ENCODE measurements around the gene CDK14. TPM values are rescaled to one million over a fixed set of nuclear protein-coding genes. Genes with fewer than 3 reads are reported as not detected.

CDK14 gene
- total and polyA plus RNA-seq, 4 donors = 4.2 to 12.4 (median 7.4) TPM

GRCh38 chr7:90599892-90600555, 3.9 kb downstream of the CDK14 start:
- H3K27me3 ChIP-seq (ENCODE audit: control insufficient read depth in 4 of 4, insufficient read depth in 4 of 4, low read length in 3 of 4) = no peaks in the 10 kb centered on the region
- no peak overlapping the region for H3K9ac ChIP-seq (ENCODE audit: low read depth in 1 of 2, low read length in 2 of 2)
- no peaks in the 10 kb centered on the region for H3K9me3 ChIP-seq (ENCODE audit: control insufficient read depth in 4 of 4, low read length in 3 of 4)
- WGBS = 67% methylated on average over 4 of the region's 4 CpGs
- no peak overlapping the region for H3K27ac ChIP-seq (ENCODE audit: low read depth in 1 of 2, low read length in 2 of 2)
- H3K36me3 ChIP-seq (ENCODE audit: control insufficient read depth in 4 of 4, insufficient read depth in 3 of 4, low read depth in 1 of 4, low read length in 3 of 4) = no peaks in the 10 kb centered on the region
- H3K4me1 ChIP-seq (ENCODE audit: control insufficient read depth in 4 of 4, insufficient read depth in 4 of 4, low read length in 3 of 4) = peaks cover 0 to 17% (median 5%) of the 10 kb centered on the region in 4 donors
- no peak for DNase-seq (ENCODE audit: low spot score)
- TF ChIP-seq, protein P1, sequence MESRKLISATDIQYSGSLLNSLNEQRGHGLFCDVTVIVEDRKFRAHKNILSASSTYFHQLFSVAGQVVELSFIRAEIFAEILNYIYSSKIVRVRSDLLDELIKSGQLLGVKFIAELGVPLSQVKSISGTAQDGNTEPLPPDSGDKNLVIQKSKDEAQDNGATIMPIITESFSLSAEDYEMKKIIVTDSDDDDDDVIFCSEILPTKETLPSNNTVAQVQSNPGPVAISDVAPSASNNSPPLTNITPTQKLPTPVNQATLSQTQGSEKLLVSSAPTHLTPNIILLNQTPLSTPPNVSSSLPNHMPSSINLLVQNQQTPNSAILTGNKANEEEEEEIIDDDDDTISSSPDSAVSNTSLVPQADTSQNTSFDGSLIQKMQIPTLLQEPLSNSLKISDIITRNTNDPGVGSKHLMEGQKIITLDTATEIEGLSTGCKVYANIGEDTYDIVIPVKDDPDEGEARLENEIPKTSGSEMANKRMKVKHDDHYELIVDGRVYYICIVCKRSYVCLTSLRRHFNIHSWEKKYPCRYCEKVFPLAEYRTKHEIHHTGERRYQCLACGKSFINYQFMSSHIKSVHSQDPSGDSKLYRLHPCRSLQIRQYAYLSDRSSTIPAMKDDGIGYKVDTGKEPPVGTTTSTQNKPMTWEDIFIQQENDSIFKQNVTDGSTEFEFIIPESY (IDR thresholded peaks at IDR 0.05) = no peak
- TF ChIP-seq SP1 (IDR thresholded peaks at IDR 0.05) (no peak), FOXA2 (IDR thresholded peaks at IDR 0.05) (no peak), GABPA (IDR thresholded peaks at IDR 0.05 in 1 of 2, conservative IDR thresholded peaks at IDR 0.05 in 1 of 2) (peak in 1 of 2 donors; percentile 17)
- no peak overlapping the region for H3K4me3 ChIP-seq (ENCODE audit: low read depth in 1 of 3, low read length in 3 of 3)

- no peak overlapping the region for H3K27ac ChIP-seq (ENCODE audit: low read depth in 1 of 2, low read length in 2 of 2)
- peaks cover 1 to 17% (median 4%) of the 10 kb centered on the region in 4 donors for H3K4me1 ChIP-seq (ENCODE audit: control insufficient read depth in 4 of 4, insufficient read depth in 4 of 4, low read length in 3 of 4)
- no peaks in the 10 kb centered on the region for H3K27me3 ChIP-seq (ENCODE audit: control insufficient read depth in 4 of 4, insufficient read depth in 4 of 4, low read length in 3 of 4)
- TF ChIP-seq HNF4G (IDR thresholded peaks at IDR 0.05) = no peak
- TF ChIP-seq RAD21 (IDR thresholded peaks at IDR 0.05) = no peak
- TF ChIP-seq GABPA (IDR thresholded peaks at IDR 0.05 in 1 of 2, conservative IDR thresholded peaks at IDR 0.05 in 1 of 2) = no peak
- no peak for TF ChIP-seq YY1 (IDR thresholded peaks at IDR 0.05)
- TF ChIP-seq EGR1 (IDR thresholded peaks at IDR 0.05; ENCODE audit: low read depth in 2 of 2) = no peak
- no peak for TF ChIP-seq ATF3 (IDR thresholded peaks at IDR 0.05)
- no peak for TF ChIP-seq JUND (IDR thresholded peaks at IDR 0.05)
- no peak for TF ChIP-seq FOXA2 (IDR thresholded peaks at IDR 0.05)
- TF ChIP-seq SP1 (IDR thresholded peaks at IDR 0.05) = no peak
- TF ChIP-seq, protein P2, sequence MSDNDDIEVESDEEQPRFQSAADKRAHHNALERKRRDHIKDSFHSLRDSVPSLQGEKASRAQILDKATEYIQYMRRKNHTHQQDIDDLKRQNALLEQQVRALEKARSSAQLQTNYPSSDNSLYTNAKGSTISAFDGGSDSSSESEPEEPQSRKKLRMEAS (IDR thresholded peaks at IDR 0.05) = no peak
- no peak for TF ChIP-seq RXRA (IDR thresholded peaks at IDR 0.05)
- TF ChIP-seq, protein P1 (IDR thresholded peaks at IDR 0.05) = no peak
- H3K4me3 ChIP-seq (ENCODE audit: low read depth in 1 of 3, low read length in 3 of 3) = no peak overlapping the region
- H3K9ac ChIP-seq (ENCODE audit: low read depth in 1 of 2, low read length in 2 of 2) = no peak overlapping the region
- no peak for DNase-seq (ENCODE audit: low spot score)
- 97% methylated on average over 1 of the region's 1 CpG for WGBS
- H3K9me3 ChIP-seq (ENCODE audit: control insufficient read depth in 4 of 4, low read length in 3 of 4) = no peaks in the 10 kb centered on the region
- no peaks in the 10 kb centered on the region for H3K36me3 ChIP-seq (ENCODE audit: control insufficient read depth in 4 of 4, insufficient read depth in 3 of 4, low read depth in 1 of 4, low read length in 3 of 4)
Observed at GRCh38 chr7:90602303-90602702, 6.2 kb downstream of the CDK14 start.

DNA sequence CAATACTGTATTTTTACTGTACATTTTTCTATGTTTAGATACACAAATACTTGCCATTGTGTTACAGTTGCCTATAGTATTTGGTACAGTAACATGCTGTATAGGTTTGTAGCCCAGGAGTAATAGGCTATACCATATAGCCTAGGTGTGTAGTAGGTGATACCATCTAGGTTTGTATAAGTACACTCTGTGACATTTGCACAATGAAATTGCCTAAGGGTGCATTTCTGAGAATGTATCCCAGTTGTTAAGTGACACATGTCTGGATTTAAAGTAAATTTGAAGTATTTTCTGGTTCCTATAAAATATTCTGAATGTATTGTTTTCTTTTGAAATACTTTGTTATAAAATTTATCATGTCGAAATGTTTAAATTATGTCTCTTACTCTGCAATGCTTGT, 7.2 kb downstream of the CDK14 start:
- peaks cover 0 to 6% (median 2%) of the 10 kb centered on the region in 4 donors for H3K4me1 ChIP-seq (ENCODE audit: control insufficient read depth in 4 of 4, insufficient read depth in 4 of 4, low read length in 3 of 4)
- TF ChIP-seq HNF4A (conservative IDR thresholded peaks at IDR 0.05) = no peak
- TF ChIP-seq RXRA (IDR thresholded peaks at IDR 0.05) = no peak
- no peak for TF ChIP-seq YY1 (IDR thresholded peaks at IDR 0.05)
- no peak for TF ChIP-seq ATF3 (IDR thresholded peaks at IDR 0.05)

More for the DNA sequence above, 7.2 kb downstream of the CDK14 start:
- Histone ChIP-seq H3K36me3 (ENCODE audit: control insufficient read depth in 4 of 4, insufficient read depth in 3 of 4, low read depth in 1 of 4, low read length in 3 of 4) (no peaks in the 10 kb centered on the region), H3K4me3 (ENCODE audit: low read depth in 1 of 3, low read length in 3 of 3) (no peak overlapping the region), H3K27me3 (ENCODE audit: control insufficient read depth in 4 of 4, insufficient read depth in 4 of 4, low read length in 3 of 4) (no peaks in the 10 kb centered on the region), H3K9ac (ENCODE audit: low read depth in 1 of 2, low read length in 2 of 2) (no peak overlapping the region), H3K27ac (ENCODE audit: low read depth in 1 of 2, low read length in 2 of 2) (no peak overlapping the region), H3K9me3 (ENCODE audit: control insufficient read depth in 4 of 4, low read length in 3 of 4) (no peaks in the 10 kb centered on the region)
- DNase-seq (ENCODE audit: low spot score) = no peak
- 92% methylated on average over 1 of the region's 1 CpG for WGBS
